ENCODE data around the gene SYT2.
"Not testable (repeated sequence)": the region's sequence is repeated elsewhere in the genome, so short reads cannot be mapped to it uniquely, and the experiment has no call there.

Gene SYT2

DNA sequence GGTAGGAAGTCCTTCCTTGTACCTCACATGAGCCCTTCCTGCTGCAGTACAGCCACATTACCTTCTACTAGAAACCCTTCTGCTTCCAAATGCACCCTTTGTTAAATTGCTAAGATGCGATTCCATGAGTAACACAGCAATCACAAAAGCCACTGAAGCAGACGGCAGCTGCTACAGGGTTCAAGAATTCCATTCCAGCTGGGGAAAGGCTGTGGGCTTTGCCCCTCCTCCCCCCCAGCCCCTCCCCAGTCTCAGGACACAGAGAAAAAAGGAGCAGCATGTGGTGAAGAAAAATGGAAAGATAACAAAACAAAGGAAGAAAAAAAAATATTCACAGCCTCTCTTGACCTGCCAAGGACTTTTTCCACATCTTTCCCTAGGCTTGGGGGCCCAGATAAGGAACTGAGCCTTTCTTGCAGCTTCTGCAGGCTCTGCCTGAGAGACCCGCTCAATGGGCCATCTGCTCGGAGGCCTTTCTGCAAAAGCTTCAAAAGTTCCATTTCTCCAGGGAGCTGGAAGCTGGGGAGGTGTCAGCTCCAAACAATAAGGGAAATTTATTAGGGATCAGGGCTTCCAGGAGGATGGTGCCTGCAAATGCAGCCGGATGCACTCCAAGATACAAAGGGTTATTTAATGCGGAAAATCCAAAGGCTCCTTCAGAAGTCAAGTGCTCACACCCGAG lies 72.1 kb downstream of the SYT2 start:
- Histone ChIP-seq H3K27ac (replicated peaks) (no peak overlapping the region), H3K27me3 (ENCODE audit: insufficient read depth, poor library complexity, severe bottlenecking) (peaks cover 33% of the 10 kb centered on the region), H3K4me3 (replicated peaks; ENCODE audit: insufficient read depth, low read length) (no peak overlapping the region)
- no peak for DNase-seq (ENCODE audit: low read depth in 1 of 2, low spot score in 1 of 2)
- TF ChIP-seq GABPA (IDR thresholded peaks at IDR 0.05; ENCODE audit: low read depth) = no peak

DNA sequence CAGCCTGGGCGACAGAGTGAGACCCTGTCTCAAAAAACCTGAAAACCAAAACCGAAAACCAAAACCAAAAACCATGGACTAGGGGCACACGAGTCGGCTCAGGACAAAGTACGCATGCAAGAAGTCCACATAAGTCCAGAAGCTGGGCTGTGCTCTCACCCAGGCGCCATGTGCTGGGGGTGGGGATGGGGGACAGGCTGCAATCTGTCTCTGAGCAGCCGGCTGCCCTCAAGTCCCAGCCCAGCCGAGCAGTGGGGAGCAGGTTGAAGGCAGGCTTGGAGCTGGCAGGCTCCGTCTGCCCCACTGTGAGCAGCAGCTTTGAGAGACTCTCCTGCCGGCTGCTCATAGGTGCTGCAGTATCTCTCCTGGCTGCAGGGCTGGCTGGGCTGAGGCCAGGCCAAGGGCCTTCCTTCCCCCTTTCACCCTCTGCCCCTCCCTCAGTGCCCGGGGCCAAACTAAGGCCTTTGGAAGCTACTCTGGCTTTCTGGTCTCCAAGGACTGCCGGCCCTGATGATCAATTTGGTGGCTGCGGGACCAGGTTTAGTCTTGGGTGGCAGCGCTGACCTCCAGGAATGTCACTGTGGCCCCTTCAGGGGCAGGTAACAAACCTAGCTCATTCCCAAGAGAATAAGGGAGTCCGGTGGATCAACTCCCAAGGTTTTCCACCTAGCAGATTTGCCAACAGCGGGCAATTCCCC lies 72.8 kb downstream of the SYT2 start:
- H3K4me3 ChIP-seq (replicated peaks; ENCODE audit: insufficient read depth, low read length); DNase-seq (ENCODE audit: low read depth in 1 of 2, low spot score in 1 of 2); H3K27ac ChIP-seq (replicated peaks): not testable (repeated sequence)
- H3K27me3 ChIP-seq (ENCODE audit: insufficient read depth, poor library complexity, severe bottlenecking) = peaks cover 29% of the 10 kb centered on the region

DNA sequence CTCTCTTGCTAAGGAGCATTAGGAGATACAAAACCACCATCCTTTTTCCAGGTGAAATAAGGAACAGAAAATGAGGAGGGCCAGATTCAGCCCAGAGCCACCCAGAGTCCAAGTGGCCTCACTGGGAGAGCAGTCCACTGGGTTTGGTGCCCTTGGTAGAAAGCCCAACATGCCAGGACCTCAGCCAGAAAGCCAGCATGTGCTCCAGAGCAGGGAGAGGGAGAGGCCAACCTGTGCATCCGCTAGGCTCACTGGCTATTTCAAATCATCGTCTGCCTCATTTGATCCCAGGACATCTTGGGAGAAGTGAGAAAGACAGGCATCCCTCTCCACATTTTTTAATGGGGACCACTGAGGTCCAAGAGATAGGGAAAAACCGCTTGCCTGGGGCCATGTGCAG lies 74.1 kb downstream of the SYT2 start:
- peaks cover 19% of the 10 kb centered on the region for H3K27me3 ChIP-seq (ENCODE audit: insufficient read depth, poor library complexity, severe bottlenecking)
- not testable (repeated sequence) for H3K4me3 ChIP-seq (replicated peaks; ENCODE audit: insufficient read depth, low read length); H3K27ac ChIP-seq (replicated peaks); DNase-seq (ENCODE audit: low read depth in 1 of 2, low spot score in 1 of 2)

DNA sequence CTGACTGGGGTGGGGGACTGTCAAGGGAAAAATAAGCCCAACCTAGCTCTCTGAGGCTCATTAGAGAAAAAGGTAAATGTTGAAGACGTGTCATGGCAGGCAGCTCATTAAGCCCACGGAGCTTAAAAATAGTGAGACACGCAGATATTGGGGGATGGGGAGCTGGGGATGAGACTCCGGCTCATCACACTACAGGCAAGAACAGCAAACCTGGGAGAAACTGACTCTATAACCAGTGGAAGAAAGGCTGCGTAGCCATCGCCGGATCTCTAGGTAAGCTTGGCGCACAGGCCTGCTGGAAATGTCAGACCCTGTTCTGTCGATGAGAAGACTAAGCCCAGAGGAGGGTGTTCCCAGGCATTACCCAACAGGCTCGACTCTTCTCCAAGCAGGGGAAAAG lies 78.0 kb downstream of the SYT2 start:
- TF ChIP-seq POLR2AphosphoS5 (IDR thresholded peaks at IDR 0.05; ENCODE audit: low read depth) (no peak), SPI1 (IDR thresholded peaks at IDR 0.05; ENCODE audit: borderline replicate concordance, low read depth) (no peak), GABPA (IDR thresholded peaks at IDR 0.05; ENCODE audit: low read depth) (no peak)
- TF ChIP-seq, protein P1, sequence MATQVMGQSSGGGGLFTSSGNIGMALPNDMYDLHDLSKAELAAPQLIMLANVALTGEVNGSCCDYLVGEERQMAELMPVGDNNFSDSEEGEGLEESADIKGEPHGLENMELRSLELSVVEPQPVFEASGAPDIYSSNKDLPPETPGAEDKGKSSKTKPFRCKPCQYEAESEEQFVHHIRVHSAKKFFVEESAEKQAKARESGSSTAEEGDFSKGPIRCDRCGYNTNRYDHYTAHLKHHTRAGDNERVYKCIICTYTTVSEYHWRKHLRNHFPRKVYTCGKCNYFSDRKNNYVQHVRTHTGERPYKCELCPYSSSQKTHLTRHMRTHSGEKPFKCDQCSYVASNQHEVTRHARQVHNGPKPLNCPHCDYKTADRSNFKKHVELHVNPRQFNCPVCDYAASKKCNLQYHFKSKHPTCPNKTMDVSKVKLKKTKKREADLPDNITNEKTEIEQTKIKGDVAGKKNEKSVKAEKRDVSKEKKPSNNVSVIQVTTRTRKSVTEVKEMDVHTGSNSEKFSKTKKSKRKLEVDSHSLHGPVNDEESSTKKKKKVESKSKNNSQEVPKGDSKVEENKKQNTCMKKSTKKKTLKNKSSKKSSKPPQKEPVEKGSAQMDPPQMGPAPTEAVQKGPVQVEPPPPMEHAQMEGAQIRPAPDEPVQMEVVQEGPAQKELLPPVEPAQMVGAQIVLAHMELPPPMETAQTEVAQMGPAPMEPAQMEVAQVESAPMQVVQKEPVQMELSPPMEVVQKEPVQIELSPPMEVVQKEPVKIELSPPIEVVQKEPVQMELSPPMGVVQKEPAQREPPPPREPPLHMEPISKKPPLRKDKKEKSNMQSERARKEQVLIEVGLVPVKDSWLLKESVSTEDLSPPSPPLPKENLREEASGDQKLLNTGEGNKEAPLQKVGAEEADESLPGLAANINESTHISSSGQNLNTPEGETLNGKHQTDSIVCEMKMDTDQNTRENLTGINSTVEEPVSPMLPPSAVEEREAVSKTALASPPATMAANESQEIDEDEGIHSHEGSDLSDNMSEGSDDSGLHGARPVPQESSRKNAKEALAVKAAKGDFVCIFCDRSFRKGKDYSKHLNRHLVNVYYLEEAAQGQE (IDR thresholded peaks at IDR 0.05; ENCODE audit: insufficient replicate concordance, low read depth) = no peak
- TF ChIP-seq, protein P2, sequence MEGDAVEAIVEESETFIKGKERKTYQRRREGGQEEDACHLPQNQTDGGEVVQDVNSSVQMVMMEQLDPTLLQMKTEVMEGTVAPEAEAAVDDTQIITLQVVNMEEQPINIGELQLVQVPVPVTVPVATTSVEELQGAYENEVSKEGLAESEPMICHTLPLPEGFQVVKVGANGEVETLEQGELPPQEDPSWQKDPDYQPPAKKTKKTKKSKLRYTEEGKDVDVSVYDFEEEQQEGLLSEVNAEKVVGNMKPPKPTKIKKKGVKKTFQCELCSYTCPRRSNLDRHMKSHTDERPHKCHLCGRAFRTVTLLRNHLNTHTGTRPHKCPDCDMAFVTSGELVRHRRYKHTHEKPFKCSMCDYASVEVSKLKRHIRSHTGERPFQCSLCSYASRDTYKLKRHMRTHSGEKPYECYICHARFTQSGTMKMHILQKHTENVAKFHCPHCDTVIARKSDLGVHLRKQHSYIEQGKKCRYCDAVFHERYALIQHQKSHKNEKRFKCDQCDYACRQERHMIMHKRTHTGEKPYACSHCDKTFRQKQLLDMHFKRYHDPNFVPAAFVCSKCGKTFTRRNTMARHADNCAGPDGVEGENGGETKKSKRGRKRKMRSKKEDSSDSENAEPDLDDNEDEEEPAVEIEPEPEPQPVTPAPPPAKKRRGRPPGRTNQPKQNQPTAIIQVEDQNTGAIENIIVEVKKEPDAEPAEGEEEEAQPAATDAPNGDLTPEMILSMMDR (IDR thresholded peaks at IDR 0.05; ENCODE audit: insufficient read depth, low read length) = no peak
- H3K27me3 ChIP-seq (ENCODE audit: insufficient read depth, poor library complexity, severe bottlenecking) = peaks cover 22% of the 10 kb centered on the region
- no peak overlapping the region for H3K27ac ChIP-seq (replicated peaks)
- no peak overlapping the region for H3K4me3 ChIP-seq (replicated peaks; ENCODE audit: insufficient read depth, low read length)
- no peak for DNase-seq (ENCODE audit: low read depth in 1 of 2, low spot score in 1 of 2)

DNA sequence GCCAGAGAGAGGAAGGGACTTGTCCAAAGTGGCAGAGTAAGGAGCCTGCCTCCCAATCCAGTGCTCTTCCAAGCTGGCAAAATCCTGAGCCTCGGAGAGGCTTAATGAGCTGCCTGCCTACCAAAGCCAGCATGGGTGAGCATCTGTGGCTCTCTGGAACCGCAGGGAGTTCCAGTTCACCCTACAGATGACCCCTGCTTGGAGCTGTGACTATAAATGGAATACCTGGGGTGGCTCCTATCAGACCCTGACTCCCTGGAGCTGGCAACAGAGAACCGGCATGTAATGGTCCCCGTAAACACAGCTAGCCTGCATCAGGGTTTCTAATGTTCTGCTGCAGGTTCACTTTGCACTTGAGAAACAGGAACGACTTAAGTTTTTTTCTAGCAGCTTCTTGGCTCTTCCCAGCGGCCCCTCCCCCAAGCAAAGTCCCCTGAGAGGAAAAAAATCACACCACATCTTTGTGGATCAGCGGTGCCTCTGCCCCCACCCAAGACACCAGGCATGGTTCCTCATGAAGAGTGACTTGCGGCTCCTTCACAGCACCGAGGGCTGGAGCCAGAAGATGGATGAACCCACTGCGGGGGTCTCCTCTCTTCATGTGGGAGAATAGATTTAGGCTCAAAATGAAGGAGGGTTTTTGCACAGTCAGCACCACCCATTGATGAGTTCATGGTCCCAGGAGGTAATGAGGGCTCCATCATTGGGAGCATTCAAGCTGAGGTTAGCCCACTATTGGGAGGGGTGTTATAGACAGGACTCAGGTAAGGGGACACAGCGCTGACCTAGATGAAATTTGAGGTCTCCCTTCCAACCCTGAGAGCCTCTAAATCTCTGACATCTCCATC lies 79.0 kb downstream of the SYT2 start:
- peaks cover 23% of the 10 kb centered on the region for H3K27me3 ChIP-seq (ENCODE audit: insufficient read depth, poor library complexity, severe bottlenecking)
- no peak overlapping the region for H3K27ac ChIP-seq (replicated peaks)
- no peak for TF ChIP-seq POLR2AphosphoS5 (IDR thresholded peaks at IDR 0.05; ENCODE audit: low read depth)
- TF ChIP-seq, protein P2 (IDR thresholded peaks at IDR 0.05; ENCODE audit: insufficient read depth, low read length) = no peak
- TF ChIP-seq, protein P1 (IDR thresholded peaks at IDR 0.05; ENCODE audit: insufficient replicate concordance, low read depth) = no peak
- no peak for TF ChIP-seq SPI1 (IDR thresholded peaks at IDR 0.05; ENCODE audit: borderline replicate concordance, low read depth)
- TF ChIP-seq GABPA (IDR thresholded peaks at IDR 0.05; ENCODE audit: low read depth) = no peak
- H3K4me3 ChIP-seq (replicated peaks; ENCODE audit: insufficient read depth, low read length) = no peak overlapping the region
- no peak for DNase-seq (ENCODE audit: low read depth in 1 of 2, low spot score in 1 of 2)
